Measurements from ENCODE around the gene CCDC77.
A peak's percentile ranks its signal among the peaks of the same experiment; 100 is the strongest.
"Not testable (repeated sequence)": the region's sequence is repeated elsewhere in the genome, so short reads cannot be mapped to it uniquely, and the experiment has no call there.

CCDC77 gene

GRCh38 chr12:401235-402028 is at the start of gene CCDC77:
Gene CCDC77 (plus strand): TSS chr12:401644. CDS start chr12:409384, 7,740 bp downstream.
- peak; percentile 46 for TF ChIP-seq CTCF (conservative IDR thresholded peaks at IDR 0.05; ENCODE audit: low read depth, low read length)

GRCh38 chr12:356276-356988 is 45.0 kb upstream of the CCDC77 start:
- H3K4me3 ChIP-seq (ENCODE audit: low read depth, low read length), result no peak overlapping the region
- peak; percentile 40 for DNase-seq (ENCODE audit: low read depth)
- no peak for TF ChIP-seq CTCF (conservative IDR thresholded peaks at IDR 0.05; ENCODE audit: low read depth, low read length)

More at GRCh38 chr12:401235-402028, at the start of gene CCDC77:
- peak within 1 kb of the TSS; percentile 88 for H3K4me3 ChIP-seq (ENCODE audit: low read depth, low read length)
- DNase-seq (ENCODE audit: low read depth), result peak; percentile 93

GRCh38 chr12:359091-359490 is 42.4 kb upstream of the CCDC77 start:
- no peak for DNase-seq (ENCODE audit: low read depth)
- H3K4me3 ChIP-seq (ENCODE audit: low read depth, low read length), result no peak overlapping the region
- no peak for TF ChIP-seq CTCF (conservative IDR thresholded peaks at IDR 0.05; ENCODE audit: low read depth, low read length)

GRCh38 chr12:366820-367219 is 34.6 kb upstream of the CCDC77 start:
- H3K4me3 ChIP-seq (ENCODE audit: low read depth, low read length), result no peak overlapping the region
- no peak for DNase-seq (ENCODE audit: low read depth)
- no peak for TF ChIP-seq CTCF (conservative IDR thresholded peaks at IDR 0.05; ENCODE audit: low read depth, low read length)

- DNase-seq (ENCODE audit: low read depth), result no peak
- no peak for TF ChIP-seq CTCF (conservative IDR thresholded peaks at IDR 0.05; ENCODE audit: low read depth, low read length)
- H3K4me3 ChIP-seq (ENCODE audit: low read depth, low read length), result no peak overlapping the region
These were observed 33.5 kb upstream of the CCDC77 start for GRCh38 chr12:367972-368371.

- not testable (repeated sequence) for DNase-seq (ENCODE audit: low read depth); H3K4me3 ChIP-seq (ENCODE audit: low read depth, low read length)
These were observed 30.5 kb upstream of the CCDC77 start for GRCh38 chr12:370739-371485.

- DNase-seq (ENCODE audit: low read depth), result peak; percentile 61
These were observed 14.8 kb upstream of the CCDC77 start for GRCh38 chr12:386651-387050.

More at GRCh38 chr12:386651-387050, 14.8 kb upstream of the CCDC77 start:
- TF ChIP-seq CTCF (conservative IDR thresholded peaks at IDR 0.05; ENCODE audit: low read depth, low read length), result no peak
- H3K4me3 ChIP-seq (ENCODE audit: low read depth, low read length), result peak overlapping the region; percentile 88
